ENCODE data around the gene TUG1. TPM values are rescaled to one million over a fixed set of nuclear protein-coding genes. Genes with fewer than 3 reads are reported as not detected.

The TUG1 gene
- total and polyA plus RNA-seq, 9 of the 15 experiments (the other 6 are each of a cell fraction or from before 2014, with no cell fraction given), result 24.7 to 132 (median 58.9) TPM

- TF ChIP-seq CTCF (IDR thresholded peaks at IDR 0.05 in 2 of 3, conservative IDR thresholded peaks at IDR 0.05 in 1 of 3; ENCODE audit: insufficient read depth in 2 of 3, low read depth in 1 of 3, low read length in 3 of 3), result no peak
- TF ChIP-seq NCOA4 (IDR thresholded peaks at IDR 0.05; ENCODE audit: partially characterized antibody), result no peak
These were observed 27.7 kb upstream of the TUG1 start (continued) for GRCh38 chr22:30941363-30941740.

- Histone ChIP-seq H3K4me1 (replicated peaks in 1 of 2; ENCODE audit: control insufficient read depth in 2 of 2, insufficient read depth in 2 of 2, low read length in 2 of 2) (no peaks in the 10 kb centered on the region), H3K27me3 (ENCODE audit: control insufficient read depth in 2 of 2, insufficient read depth in 2 of 2, low read length in 2 of 2) (no peaks in the 10 kb centered on the region), H3K9me3 (replicated peaks; ENCODE audit: control insufficient read depth, insufficient read depth, low read depth, low read length) (no peaks in the 10 kb centered on the region), H3K9ac (ENCODE audit: insufficient read depth in 1 of 2, low read depth in 2 of 2, low read length in 2 of 2) (no peak overlapping the region), H2AFZ (ENCODE audit: low read depth, low read length) (no peak overlapping the region), H3K4me3 (no peak overlapping the region), H3K27ac (ENCODE audit: extremely low read depth, low read depth, low read length) (no peak overlapping the region), H3K36me3 (ENCODE audit: control insufficient read depth, insufficient read depth, low read length) (peaks cover 93% of the 10 kb centered on the region), H3K4me2 (ENCODE audit: insufficient read depth, low read length) (no peak overlapping the region), H3K9me1 (ENCODE audit: control insufficient read depth, insufficient read depth, low read length) (peaks cover 3% of the 10 kb centered on the region), H3K79me2 (ENCODE audit: control insufficient read depth, insufficient read depth, low read length) (no peaks in the 10 kb centered on the region), H4K20me1 (replicated peaks; ENCODE audit: control insufficient read depth, insufficient read depth, low read length) (no peaks in the 10 kb centered on the region)
- FAIRE-seq (no peak), ATAC-seq (no peak), DNase-seq (ENCODE audit: extremely low read depth in 1 of 4, low spot score in 3 of 4) (no peak)
- ChIA-PET POLR2A (no interaction called here), CTCF (ENCODE audit: low intra/inter-chr PET ratio) (no interaction called here)
- BruUV-seq (replicated peaks), result no TSS peak
- intact Hi-C loops (cut with micrococcal nuclease) (no loop called here), in situ Hi-C loops (cut with MboI) (no loop called here)
- WGBS (ENCODE audit: insufficient coverage, low coverage, missing lambda C conversion rate), result 88% methylated on average over 3 of the region's 3 CpGs
- TF ChIP-seq ZBTB11 (CRISPR knock-in tag; IDR thresholded peaks at IDR 0.05) (no peak), PYGO2 (tag; IDR thresholded peaks at IDR 0.05) (no peak), TAF1 (IDR thresholded peaks at IDR 0.05; ENCODE audit: control insufficient read depth, extremely low read depth, insufficient read depth, low read length, severe bottlenecking) (no peak), BRD9 (IDR thresholded peaks at IDR 0.05; ENCODE audit: low read depth, partially characterized antibody) (no peak), KLF13 (tag; IDR thresholded peaks at IDR 0.05; ENCODE audit: borderline replicate concordance, low read depth) (no peak), ZNF41 (CRISPR knock-in tag; conservative IDR thresholded peaks at IDR 0.05) (no peak), ZNF282 (CRISPR knock-in tag; IDR thresholded peaks at IDR 0.05) (no peak), KHSRP (IDR thresholded peaks at IDR 0.05) (no peak), ZNF436 (CRISPR knock-in tag; IDR thresholded peaks at IDR 0.05) (no peak), TCFL5 (CRISPR knock-in tag; conservative IDR thresholded peaks at IDR 0.05) (no peak), PURB (CRISPR knock-in tag; IDR thresholded peaks at IDR 0.05; ENCODE audit: low read depth) (no peak), TFE3 (CRISPR knock-in tag; IDR thresholded peaks at IDR 0.05) (no peak)
These were observed 25.7 kb upstream of the TUG1 start for GRCh38 chr22:30943368-30943767.
